GM18861 (cell line): ENCODE measurements around the gene BICC1.

ENCODE experiments used
- ATAC-seq: cut with Tn5 transposase; IDR thresholded peaks from one replicate; pipeline ENCODE4 v1.9.1; 2021; ENCODE audit not compliant: unreplicated experiment

BICC1 gene

DNA sequence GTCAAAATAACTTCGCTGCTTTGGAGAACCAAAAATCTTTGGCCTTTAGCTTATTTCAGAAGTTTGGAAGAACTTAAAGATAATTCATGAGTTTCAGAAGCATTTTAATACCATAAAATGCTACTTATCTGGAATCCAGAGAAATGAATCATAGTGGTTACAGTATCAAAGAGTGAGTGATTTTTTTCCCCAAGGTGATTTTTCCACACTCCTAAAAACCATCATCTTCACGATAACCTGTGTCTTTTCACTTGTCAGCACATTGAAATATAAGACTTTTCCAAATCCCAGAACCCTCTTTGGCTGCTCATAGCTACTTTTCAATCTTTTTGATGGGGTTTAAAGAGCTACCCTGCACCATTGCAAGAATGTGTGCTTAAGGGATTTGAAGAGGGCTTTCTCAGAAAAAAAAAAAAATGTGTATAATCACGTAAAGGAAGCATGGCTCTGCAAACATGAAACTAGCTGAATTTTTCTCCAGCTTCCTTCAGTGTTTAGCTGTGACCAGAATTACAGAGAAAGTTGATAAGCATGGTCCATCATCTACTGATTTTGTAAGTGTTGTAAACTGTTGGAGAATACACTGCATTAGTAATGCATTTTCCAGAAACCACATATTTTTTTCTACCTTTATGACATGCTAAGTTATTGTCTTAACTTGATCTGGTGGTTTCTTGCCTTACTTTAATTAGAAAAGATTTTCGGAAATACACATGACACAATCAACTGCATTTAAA is 134.9 kb downstream of the BICC1 start:
- ATAC-seq: no peak

DNA sequence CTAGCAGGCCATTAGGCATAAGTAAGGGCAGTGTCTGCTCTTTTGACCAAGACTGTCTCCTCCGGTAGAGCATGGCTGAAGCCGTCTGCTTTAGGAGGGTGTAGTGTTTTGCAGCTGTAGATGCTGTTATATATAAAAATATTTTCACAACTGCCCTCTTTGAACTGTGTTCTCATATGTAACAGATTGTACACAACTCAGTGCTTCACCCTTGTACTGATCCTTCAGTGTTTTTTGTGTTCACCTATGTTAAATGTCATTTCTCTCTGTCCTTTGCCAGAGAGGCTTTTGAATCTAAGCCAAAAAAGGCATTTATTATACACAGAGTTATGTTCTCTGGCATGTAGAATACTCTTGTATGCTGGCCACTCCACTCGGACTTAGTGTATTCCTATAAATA is 135.5 kb downstream of the BICC1 start:
- ATAC-seq: no peak

DNA sequence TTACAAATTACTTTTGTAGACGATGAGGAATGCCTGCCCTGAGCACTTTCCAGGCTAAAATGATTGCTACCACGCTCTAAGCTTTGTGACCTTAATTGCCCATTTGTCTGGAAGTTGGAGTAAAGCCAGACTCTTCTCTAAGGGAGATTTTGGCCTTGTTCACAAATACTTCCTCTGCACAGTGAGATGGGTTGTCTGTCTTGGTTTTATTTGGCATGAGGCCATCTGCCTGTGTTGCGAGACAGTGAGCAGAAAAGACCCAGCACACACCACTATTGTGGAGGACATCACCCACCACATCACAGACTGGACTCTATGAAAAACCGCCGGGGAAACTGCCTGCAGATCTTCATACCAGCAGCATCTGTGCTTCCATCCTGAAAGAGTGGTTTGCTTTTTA is 138.4 kb downstream of the BICC1 start:
- ATAC-seq: no peak

DNA sequence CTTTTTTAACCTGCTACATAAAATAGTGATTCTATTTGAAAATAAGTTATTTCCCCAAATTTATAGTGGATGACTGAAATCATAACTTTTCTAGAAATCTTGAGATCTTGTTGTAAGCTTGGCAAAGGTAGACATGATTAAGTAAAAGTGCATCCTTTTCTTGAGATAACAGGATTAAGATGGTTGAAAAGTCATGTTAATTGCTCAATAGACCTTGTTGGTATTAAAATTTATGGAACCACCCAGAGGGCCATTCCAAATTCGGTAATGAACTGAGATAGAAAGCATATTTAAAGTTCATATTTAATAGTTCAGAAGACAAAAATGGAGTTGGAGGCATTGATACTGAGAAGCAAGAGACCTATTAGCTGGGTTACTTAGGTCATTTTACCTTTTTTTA is 139.1 kb downstream of the BICC1 start:
- no peak for ATAC-seq

DNA sequence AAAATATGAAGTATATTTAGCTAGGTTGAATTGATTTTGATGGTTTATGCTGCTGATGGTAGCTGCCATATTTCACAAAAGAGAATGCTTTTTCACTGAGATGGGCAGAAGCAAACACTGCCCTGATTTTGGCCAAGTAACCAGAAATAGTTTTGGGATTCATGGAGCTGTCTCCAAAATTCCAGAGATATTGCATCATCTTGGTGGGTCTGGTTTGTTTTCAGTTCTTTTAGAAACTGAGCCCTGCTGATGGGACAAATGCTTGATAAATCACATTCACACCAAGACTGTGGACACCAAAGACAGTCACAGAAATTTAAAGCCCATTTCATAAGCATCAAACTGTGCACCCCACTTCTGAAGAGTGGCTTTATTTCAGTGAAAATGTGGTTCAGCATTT is 140.5 kb downstream of the BICC1 start:
- ATAC-seq: no peak

DNA sequence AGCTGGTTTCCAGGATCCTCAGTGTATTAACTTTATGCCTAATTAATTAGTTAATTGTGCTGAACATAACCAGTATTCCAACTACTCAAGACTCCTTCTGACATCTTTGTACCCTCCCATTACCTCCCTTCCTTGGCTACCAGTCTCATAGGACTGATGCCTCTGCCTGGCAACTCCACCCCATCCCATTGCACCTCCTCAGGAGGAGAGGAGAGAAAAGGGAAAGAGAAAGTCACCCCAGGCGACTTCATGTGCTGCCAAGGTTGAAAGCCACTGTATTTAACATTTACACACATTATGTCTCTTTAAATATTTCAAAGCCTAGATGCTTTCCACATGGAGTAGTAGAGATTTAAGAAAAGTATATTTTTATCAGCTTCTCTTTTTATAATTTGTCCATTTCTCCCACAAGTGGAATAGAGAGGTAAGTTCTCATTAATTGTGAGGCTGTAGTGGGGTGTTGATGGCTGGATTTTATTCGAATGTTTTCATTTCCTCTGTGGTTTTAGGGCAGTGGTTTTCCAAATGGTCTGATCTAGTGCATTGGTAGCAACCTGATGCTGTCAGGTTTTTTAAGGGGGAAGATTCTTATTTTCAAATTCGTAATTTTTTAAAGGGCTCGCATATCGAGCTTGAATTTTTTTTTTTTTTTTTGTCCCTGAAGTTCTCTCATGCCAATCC is 148.0 kb downstream of the BICC1 start:
- no peak for ATAC-seq

DNA sequence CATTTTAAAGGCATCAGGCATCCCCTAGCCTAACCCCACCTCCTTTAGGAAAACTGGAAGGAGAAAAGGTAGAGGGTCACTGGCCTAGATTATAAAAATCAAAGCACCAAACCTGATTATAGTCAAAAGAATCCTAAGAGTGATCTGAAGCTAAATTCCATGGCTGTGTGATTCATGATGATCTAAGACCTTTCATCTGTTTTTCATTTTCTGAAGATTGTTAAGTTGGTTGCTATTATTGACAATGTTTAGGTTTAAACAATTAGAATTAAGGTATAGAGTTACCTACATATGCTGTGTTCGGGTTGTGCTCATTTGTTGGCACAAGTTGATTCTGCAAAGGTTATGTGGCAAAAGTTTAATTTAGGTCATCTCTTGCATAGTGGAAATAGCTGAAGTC is 148.7 kb downstream of the BICC1 start:
- no peak for ATAC-seq

DNA sequence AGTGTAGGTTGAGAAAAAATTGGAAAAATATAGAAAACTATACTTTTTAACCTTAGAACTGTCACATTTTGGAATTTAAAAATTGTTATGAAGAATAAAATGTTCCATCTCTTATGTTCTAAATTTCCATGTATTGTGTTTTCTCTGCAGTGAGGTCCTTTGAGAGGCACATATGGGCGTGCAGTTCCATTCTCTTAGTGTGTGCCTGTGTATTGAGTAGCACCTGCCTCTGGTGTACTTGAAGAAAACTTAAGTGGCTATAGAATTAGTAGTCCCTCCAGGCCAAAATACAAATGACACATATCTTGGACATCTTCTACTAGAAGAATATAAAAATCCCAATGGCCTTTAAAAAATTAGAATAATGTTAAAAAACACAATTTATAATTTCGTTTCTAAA is 149.2 kb downstream of the BICC1 start:
- no peak for ATAC-seq

DNA sequence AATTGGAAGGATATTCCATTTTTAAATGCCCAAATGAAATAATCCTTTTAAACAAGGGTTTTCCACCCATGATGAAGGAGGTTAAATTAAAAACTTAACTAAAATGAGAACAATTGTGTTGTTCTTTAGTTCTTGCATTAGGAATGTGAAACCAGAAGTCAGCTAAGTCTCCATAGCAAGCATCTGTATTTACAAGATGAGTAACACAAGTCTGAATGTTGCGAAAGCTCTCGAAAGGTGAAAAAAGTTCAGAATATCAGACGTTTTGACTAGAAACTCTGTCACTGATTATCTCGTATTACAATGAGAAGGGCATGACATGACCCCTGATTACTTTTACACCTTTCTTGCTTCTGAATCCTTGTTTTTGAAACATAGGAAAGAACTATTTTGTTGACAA is 149.6 kb downstream of the BICC1 start:
- ATAC-seq: no peak

DNA sequence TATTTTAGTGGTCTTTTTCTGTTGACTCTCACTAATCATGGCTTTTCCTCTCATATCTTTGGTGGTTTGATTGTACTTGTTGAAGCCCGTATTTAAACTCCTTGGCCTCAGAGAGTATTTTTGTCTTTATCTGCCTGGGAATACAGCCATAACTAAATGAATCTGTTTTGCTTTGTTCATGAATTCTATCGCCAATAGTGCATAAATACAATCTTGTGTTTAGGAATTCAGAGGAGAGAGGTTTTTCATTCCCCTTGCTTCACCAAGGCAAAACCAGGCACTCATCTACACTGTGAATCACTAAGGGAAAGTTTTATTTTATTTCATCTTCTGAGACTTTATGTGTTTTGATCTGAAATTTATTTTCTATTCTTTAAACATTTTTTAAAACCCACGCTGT is 152.7 kb downstream of the BICC1 start:
- no peak for ATAC-seq

DNA sequence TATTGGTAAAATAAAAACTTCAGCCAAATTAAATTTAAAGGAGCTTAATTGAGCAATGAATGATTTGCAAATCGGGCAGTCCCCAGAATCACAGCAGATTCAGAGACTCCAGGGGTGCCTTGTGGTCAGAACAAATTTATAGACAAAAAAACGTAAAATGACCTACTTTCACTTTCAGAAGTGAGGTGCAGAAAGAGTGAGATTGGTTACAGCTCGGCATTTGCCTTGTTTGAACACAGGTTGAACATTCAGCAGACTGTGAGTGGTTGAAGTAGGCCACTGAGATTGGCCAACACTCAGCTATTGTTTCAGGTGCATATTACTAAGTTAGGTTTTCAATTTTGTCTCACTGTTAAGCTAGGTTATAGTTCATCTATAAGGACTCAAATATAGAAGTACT is 153.4 kb downstream of the BICC1 start:
- no peak for ATAC-seq

DNA sequence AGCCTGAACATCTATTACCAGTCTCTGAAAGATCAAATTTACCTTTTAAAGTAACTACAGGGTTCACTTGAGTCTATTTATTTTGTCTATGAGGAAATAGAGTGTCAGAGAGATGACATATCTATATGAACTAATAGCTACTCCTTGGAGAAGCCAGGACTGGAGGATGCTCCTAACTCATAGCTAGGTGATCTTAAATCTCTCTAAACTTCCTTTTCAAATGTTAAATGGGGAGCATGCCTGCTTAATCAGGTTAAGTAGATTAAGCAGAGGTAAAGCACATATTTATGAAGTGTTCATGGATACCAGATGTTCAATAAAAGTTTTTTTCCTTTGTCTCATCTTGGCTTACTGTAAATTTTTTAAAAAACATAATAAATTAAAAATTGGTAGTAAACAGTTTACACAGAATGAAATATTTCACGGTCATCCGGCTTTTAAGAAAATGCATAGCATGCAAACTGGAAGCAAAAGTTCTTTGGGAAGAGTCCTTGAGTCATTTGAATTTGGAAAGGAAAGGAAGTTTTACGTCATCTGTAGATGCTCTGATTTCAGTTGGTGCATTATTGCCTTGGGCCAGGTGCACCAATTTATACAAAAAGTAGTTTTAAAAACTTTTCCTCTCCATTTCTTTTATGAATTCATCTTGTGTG is 155.1 kb downstream of the BICC1 start:
- ATAC-seq: no peak

DNA sequence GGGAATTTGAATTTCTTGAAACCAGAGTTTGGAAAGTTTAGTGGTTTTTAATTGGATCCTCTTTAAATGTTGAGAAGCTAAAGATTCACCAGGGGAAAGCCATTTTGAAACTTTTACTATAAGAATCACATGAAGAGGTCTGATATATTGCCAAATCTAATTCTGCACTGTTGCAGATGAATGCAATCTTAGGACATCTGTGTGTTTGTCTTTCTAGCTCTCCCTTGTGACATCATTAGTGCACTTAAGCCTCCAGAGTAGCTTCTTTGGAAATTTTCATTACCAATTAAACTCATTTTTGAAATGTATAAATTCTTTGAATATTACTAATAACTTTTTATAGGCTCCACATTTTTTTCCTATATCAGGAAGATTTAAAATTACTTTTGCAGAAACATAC is 160.2 kb downstream of the BICC1 start:
- ATAC-seq: no peak

DNA sequence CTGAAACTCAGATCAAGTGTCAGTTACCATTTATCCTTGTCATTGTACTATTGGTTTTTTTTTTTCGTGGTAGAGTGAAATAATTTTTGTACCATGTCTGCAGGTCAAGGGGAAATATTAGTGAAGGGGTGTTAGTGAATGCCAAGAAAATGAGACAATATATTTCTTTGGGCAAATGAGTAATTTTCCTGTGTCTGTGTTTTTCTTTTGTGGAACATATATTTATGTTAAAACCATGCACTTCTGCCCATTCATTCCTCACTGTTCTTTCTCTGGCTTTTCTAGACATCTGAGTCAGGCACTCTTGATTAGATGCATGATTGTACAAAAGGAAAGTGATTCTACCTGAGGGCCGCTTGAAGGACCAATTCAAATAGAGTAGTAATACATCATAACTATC is 161.6 kb downstream of the BICC1 start:
- no peak for ATAC-seq

DNA sequence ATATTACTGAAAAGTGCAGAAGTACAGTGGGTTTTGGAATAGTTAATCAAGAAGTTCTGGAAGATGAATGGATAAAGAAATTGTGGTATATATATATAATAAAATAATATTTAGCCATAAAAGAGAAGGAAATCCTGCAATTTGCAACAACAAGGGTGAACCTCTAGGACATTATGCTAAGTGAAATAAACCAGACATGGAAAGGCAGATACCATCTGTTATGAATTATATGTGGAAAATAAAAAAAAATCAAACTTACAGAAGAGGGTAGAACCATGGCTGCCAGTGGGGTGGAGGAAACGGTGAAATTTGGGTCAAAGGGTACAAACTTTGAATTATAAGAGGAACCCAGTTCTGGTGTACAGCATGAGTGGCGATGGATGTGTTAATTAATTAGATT is 162.6 kb downstream of the BICC1 start:
- ATAC-seq: no peak

DNA sequence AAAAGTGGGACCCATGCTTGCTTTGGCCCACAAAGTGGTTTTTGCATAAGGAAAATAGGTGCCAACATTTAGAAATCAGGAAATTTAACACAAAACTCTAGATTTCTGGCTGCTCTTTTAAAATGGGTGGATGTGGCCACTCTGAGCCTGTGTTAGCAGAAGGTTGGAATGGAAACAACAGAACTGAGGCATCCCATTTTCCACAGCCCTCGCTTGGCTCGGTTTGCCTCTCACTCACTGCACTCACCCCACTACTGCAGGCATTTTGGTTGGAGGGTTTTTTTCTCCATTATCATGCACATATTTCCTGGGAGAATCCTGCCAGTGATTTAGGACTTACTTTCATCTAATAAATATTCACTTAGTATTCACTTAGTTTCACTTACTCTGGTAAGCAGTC is 178.9 kb downstream of the BICC1 start:
- ATAC-seq: no peak

DNA sequence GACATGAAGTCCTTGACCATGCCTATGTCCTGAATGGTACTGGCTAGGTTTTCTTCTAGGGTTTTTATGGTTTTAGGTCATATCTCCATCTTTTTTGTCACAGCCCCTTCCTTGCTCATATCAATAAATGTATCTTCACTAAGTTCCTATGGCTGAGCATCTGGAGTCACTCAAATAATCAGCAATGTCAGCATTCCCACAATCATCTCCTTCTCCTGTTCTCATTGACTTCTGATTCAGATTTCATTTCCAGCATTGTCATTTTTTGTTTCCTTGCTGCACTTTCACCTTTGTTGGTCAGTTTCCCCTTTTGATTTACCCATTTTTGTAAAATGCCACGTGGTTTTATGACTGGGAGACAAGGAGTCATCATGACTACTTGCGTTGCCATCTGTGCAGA is 181.2 kb downstream of the BICC1 start:
- no peak for ATAC-seq

DNA sequence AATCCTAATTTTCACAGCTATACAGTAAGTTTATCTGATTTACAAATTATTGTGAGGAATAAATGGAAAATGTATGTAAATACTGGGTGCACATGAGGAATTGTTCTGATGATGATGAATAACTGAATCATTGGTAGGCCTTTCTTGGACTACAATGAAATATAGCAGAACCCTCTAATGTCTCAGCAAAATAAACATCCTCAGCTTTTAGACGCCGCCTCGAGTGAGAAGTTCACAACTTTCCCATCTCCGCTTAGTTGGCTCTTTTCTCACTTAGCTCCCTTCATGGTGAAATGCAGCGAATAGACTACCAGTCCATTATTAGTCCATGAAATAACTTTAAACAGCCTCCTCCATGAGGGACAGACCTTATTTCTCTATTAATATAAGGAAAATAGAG is 182.3 kb downstream of the BICC1 start:
- ATAC-seq: no peak

DNA sequence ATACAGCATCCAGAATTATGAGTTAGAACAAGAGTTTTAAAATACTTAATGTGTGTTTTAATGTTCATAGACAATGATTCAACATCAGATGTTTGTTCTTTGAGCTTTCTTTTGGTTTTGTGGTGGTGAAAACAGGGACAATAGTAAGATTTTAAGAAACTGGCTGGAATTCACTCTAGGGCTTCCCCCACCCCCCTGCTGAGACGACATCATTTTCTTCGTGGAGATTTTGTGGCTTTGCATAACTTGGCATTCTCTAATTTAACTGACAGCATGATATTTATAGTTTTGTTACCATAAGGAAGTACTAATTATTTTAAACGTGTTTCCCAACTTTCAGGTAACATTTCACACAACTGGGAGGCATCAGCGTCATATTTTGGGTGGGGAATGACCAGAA is 184.1 kb downstream of the BICC1 start:
- ATAC-seq: no peak

DNA sequence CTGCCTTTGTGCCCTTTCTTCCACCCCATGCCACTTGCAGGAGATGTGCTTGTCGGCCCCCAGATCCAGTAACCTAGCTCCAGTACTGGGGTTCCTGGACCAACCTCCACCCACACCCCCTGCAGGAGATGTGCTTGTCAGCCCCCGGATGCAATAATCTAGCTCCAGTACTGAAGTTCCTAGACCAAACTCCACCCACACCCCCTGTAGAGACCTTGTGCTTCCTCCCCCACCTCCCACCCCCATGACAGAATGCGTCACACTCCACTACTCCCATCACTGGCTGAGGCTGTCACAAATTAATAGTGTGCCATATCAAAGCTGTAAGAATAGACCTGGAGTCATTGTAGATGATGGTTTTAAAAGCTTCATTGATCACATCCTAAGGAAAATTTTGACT is 185.0 kb downstream of the BICC1 start:
- ATAC-seq: no peak

DNA sequence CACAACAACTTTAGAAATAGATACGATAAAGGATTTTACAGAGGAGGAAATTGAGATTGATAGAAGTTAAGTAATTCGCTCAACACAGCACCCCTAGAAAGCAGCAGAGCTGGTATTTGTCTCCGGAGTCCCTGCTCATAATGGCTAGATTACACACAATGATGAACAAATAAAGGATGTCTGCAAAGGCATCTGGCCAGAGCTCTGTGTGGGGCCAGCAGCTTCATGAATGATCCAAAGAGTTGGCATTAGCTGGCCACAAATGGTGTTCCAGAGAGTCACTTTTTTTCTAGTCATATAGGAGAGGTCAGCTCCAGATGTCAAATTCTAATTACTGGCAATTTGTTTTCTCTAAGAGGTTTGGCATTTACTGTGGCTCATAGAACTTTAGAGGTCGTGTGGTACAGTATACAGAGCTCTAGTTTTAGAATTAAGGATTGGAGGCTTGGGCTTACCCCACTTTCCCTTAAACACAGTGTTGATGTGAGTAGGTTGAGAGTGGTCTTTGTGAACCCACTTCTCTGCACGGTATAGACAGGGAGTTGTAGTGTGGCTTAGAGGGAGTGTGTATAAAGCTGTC is 186.2 kb downstream of the BICC1 start:
- ATAC-seq: no peak

DNA sequence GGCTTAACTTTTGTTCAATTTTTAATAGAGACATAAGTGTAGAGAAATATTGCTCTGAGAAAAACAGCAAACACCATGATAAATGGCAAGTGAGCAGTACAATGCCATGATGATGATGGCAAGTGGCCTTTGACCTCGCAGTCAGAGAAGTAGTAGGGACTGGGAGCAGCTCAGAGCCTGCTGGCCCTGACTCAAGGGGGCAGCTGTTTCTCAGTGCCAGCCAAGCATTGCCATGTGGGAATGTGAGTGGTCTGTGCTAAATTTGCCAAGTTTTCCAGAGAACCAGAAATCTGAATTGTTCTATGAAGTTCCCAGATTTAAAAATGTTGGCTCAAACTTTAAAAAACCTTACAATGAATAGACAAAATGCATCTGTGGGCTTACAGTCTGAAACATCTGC is 187.9 kb downstream of the BICC1 start:
- no peak for ATAC-seq
